MCF 10A (cell line): ENCODE measurements around the gene SP100. TPM values are rescaled to one million over a fixed set of nuclear protein-coding genes. Genes with fewer than 3 reads are reported as not detected.

Experiments used
- BruUV-seq: library from RNA; stranded (reverse); fragments of 400-500 nt; replicated peaks from 2 replicates; lab custom pipeline; 2021; lab: Mats Ljungman, UMichigan
- CTCF ChIA-PET: fragments of 300-600 bp; sonication (Branson Sonifier 250); formaldehyde crosslinking; extraction: SDS; loops from one replicate; lab custom pipeline; 2021; ENCODE audit warnings: antibody characterized with exemption, inconsistent platforms; lab: Yijun Ruan, JAX
- POLR2A ChIA-PET: fragments of 300-600, 350-650 bp; sonication (Branson Sonifier 250); formaldehyde crosslinking; extraction: SDS; loops from one replicate; lab custom pipeline; 2020; ENCODE audit warnings: antibody characterized with exemption, inconsistent platforms; lab: Yijun Ruan, JAX
- DNase-seq: peaks from one replicate; pipeline ENCODE4 v3.0.0-alpha.2; 2018; ENCODE audit not compliant: unreplicated experiment
- H3K27ac Mint-ChIP-seq: one replicate; pipeline ENCODE4 v1.8.0; 2022; ENCODE audit warnings: mild to moderate bottlenecking, low read depth, mixed read lengths; ENCODE audit not compliant: unreplicated experiment
- H3K27me3 Mint-ChIP-seq: one replicate; pipeline ENCODE4 v1.8.0; 2022; ENCODE audit warnings: mixed read lengths; ENCODE audit not compliant: insufficient read depth, unreplicated experiment
- H3K36me3 Mint-ChIP-seq: one replicate; pipeline ENCODE4 v1.8.0; 2022; ENCODE audit warnings: mild to moderate bottlenecking, moderate library complexity, mixed read lengths; ENCODE audit not compliant: insufficient read depth, unreplicated experiment
- H3K4me1 Mint-ChIP-seq: one replicate; pipeline ENCODE4 v1.8.0; 2022; ENCODE audit warnings: mixed read lengths; ENCODE audit not compliant: insufficient read depth, unreplicated experiment
- H3K4me3 Mint-ChIP-seq: one replicate; pipeline ENCODE4 v1.8.0; 2022; ENCODE audit warnings: mild to moderate bottlenecking, moderate library complexity, mixed read lengths; ENCODE audit not compliant: unreplicated experiment
- H3K9me3 Mint-ChIP-seq: one replicate; pipeline ENCODE4 v1.8.0; 2022; ENCODE audit warnings: mixed read lengths; ENCODE audit not compliant: unreplicated experiment
- intact Hi-C: fragments of 100-400 bp; cut with micrococcal nuclease; formaldehyde crosslinking; loops from 2 replicates; pipeline ENCODE4 v1.14.1; 2022
- total RNA-seq: library from RNA; stranded (reverse); gene quantifications from 2 replicates; pipeline ENCODE4 v1.2.3, GENCODE V29; 2022
- TF ChIP-seq, protein P1 (sequence below): fragments of 200-600 bp; IDR thresholded peaks from one replicate; pipeline ENCODE4 v1.8.0; 2022; ENCODE audit warnings: antibody characterized with exemption, mild to moderate bottlenecking; ENCODE audit not compliant: unreplicated experiment

SP100 gene
- total RNA-seq, 1 experiment from 2014 or later, result 54.5 TPM

DNA sequence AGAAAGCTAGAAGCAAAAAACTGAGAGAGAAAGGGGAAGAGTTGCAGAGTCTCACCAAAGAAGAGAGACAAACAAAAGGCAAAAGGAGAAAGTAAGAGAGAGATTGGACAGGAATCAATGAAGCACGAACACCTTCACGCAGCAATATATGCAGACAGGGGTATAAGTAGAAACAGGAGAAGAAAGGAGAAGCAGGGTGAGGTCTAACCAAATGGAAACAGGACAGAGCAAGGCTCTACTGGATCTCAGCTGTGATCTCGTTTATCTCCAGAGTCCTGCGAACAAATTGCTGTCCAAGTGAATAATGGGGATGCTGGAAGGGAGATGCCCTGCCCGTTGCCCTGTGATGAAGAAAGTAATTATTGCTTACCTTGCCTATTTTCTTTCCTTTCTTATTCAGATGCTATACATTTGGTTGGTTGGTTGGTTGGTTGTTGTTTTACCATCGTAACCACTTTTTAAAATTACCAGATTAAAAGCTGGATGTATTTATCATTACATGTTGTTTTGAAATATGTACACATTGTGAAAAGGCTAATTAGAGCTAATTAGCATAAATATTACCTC is 34.0 kb downstream of the SP100 start:
- DNase-seq, result no peak
- Mint-ChIP-seq H3K27me3 (no peaks in the 10 kb centered on the region), H3K27ac (peak overlapping the region; percentile 14), H3K4me1 (no peaks in the 10 kb centered on the region), H3K9me3 (no peaks in the 10 kb centered on the region), H3K36me3 (peaks cover 64% of the 10 kb centered on the region), H3K4me3 (no peak overlapping the region)
- no TSS peak for BruUV-seq
- ChIA-PET CTCF (no interaction called here), POLR2A (no interaction called here)
- TF ChIP-seq, protein P1, sequence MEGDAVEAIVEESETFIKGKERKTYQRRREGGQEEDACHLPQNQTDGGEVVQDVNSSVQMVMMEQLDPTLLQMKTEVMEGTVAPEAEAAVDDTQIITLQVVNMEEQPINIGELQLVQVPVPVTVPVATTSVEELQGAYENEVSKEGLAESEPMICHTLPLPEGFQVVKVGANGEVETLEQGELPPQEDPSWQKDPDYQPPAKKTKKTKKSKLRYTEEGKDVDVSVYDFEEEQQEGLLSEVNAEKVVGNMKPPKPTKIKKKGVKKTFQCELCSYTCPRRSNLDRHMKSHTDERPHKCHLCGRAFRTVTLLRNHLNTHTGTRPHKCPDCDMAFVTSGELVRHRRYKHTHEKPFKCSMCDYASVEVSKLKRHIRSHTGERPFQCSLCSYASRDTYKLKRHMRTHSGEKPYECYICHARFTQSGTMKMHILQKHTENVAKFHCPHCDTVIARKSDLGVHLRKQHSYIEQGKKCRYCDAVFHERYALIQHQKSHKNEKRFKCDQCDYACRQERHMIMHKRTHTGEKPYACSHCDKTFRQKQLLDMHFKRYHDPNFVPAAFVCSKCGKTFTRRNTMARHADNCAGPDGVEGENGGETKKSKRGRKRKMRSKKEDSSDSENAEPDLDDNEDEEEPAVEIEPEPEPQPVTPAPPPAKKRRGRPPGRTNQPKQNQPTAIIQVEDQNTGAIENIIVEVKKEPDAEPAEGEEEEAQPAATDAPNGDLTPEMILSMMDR, result no peak
- intact Hi-C loops, result no loop called here

DNA sequence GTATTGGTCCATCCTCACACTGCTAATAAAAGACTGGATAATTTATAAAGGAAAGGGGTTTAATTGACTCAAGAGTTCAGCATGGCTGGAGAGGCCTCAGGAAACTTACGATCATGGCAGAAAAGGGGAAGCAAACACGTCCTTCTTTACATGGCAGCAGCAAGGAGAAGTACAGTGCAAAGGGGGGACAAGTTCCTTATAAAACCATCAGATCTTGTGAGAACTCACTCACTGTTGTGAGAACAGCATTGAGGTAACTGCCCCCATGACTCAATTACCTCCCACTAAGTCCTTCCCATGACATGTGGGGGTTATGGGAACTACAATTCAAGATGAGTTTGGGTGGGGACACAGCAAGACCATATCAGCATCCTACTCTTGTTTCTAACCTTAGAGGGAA is 37.0 kb downstream of the SP100 start:
- no peak overlapping the region for H3K27ac Mint-ChIP-seq
- ChIA-PET POLR2A (no interaction called here), CTCF (no interaction called here)
- BruUV-seq, result no TSS peak
- no peak overlapping the region for H3K4me3 Mint-ChIP-seq
- TF ChIP-seq, protein P1, result no peak
- H3K27me3 Mint-ChIP-seq, result no peaks in the 10 kb centered on the region
- no peak for DNase-seq
- H3K36me3 Mint-ChIP-seq, result peaks cover 64% of the 10 kb centered on the region
- peaks cover 11% of the 10 kb centered on the region for H3K9me3 Mint-ChIP-seq
- no peaks in the 10 kb centered on the region for H3K4me1 Mint-ChIP-seq
- intact Hi-C loops, result no loop called here

DNA sequence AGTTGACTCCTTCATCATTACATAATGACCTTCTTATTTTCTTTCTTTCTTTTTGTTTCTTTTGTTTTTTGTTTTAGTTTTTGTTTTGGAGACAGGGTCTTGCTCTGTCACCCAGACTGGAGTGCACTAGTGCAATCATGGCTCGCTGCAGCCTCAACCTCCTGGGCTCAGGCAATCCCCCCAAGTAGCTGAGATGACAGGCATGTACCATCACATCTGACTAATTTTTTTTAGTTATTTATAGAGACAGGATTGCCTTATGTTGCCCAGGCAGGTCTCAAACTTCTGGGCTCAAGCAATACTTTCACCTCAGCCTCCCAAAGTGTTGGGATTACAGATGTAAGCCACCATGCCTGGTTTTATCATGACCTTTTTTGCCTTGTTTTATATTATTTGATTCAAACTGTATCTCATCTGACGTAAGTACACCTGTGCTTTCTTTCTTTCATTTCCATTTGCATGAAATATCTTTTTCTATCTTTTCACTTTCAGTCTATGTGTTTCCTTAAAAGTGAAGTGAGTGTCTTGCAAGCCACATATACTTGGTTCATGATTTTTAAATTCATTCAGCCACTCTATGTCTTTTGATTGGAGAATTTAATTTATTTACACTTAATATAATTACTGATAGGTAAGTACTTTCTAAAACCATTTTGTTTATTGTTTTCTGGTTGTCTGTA is 39.1 kb downstream of the SP100 start:
- TF ChIP-seq, protein P1, result no peak
- BruUV-seq, result no TSS peak
- Mint-ChIP-seq H3K9me3 (peaks cover 11% of the 10 kb centered on the region), H3K27ac (no peak overlapping the region), H3K36me3 (peaks cover 62% of the 10 kb centered on the region), H3K27me3 (no peaks in the 10 kb centered on the region), H3K4me1 (no peaks in the 10 kb centered on the region), H3K4me3 (no peak overlapping the region)
- ChIA-PET POLR2A (interaction anchor here (0.7 to 1.5 kb wide), 3 partner anchors 37 to 1404 kb away, joined by 3 read pairs; no protein-coding TSS in a partner anchor), CTCF (interaction anchor here (0.7 kb wide), 1 partner anchor 315 kb away, joined by 3 read pairs; no protein-coding TSS in a partner anchor)
- intact Hi-C loops, result no loop called here
- no peak for DNase-seq

DNA sequence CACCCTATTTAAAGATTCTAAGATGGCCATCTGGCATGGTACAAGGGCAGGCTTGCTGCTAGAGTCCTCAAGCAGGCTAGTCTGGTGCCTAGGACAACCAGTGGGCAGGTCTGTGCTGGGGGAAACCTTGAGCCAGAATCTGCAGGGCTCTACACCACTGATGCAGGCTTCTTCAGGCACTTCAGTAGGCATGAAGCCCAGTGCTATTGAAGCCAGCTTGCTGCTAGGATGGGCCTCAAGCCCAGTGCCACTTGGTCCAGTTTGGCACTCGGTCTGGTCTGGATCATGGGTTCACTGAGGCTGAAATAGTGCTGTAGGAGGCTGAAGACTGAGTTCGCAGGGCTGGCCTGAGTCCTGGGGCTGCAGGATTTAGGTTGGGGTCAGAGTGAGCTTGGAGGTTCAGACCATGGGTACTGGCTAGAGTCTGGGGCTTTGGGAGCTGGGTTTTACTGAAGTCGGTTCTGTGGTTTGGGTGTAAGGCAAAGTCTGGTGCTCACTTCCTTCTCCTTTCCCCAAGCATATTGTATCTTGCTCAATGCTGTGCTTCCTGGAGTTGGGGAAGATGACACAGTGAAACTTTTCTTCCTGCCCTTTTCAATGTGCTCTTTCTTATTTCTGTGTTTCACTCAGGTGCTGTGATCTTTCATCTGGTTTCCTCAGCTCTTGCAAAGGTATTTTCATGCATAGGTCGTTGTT is 41.2 kb downstream of the SP100 start:
- Mint-ChIP-seq H3K27ac (no peak overlapping the region), H3K4me3 (no peak overlapping the region), H3K9me3 (peaks cover 11% of the 10 kb centered on the region), H3K4me1 (no peaks in the 10 kb centered on the region), H3K36me3 (peaks cover 65% of the 10 kb centered on the region), H3K27me3 (no peaks in the 10 kb centered on the region)
- ChIA-PET CTCF (no interaction called here), POLR2A (interaction anchor here (0.9 kb wide), 1 partner anchor 1833 kb away, joined by 3 read pairs; no protein-coding TSS in a partner anchor)
- no TSS peak for BruUV-seq
- no peak for DNase-seq
- TF ChIP-seq, protein P1, result no peak
- intact Hi-C loops, result no loop called here
